ENCODE measurements around the gene NF1.

The NF1 gene

GRCh38 chr17:31200287-31200686 lies 105.5 kb downstream of the NF1 start:
- DNase-seq = no peak

DNA sequence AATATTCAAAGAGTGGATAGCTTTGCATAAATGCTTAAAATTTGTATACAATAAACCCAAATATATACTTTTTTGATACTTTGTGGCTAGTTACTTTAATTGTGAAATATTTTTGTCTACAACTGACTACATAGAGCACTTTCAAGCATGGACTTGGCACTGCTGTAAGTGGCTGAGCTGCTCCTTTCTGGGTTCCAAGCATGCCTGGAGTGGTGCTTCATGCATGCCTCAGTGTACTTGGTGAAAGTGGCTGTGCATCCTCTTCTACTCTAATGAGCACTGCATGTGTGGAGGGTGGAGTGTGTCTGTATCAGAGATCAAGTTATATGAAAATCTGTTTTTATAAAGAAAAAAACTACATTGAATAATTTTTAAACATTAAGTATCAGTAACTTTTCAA lies 108.2 kb downstream of the NF1 start:
- no peak for DNase-seq

DNA sequence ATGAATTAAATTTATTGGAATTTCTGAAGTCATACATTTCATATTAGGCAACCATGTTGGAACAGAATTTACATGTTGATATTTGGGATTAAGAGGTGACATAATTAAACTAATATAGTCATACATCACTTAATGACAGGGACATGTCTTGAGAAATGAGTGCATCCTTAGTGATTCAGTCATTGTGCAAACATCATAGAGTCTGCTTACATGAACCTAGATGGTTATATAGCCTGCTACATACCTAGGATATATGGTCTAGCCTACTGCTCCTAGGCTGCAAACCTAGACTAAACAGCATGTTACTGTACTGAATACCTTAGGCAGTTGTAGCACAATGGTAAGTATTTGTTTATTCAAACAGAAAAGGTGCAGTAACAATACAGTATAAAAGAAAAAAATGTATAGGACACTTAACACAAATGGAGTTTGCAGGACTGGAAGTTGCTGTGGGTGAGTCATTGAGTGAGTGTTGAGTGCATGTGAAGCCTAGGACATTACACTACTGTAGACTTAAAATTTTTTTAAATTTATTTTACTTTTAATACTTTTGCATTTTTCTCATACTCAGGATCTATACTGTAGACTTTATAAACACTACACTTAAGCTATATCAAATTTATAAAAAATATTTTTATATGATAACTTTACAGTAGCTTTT lies 116.7 kb downstream of the NF1 start:
- no peak for DNase-seq

GRCh38 chr17:31216031-31216751 lies 121.4 kb downstream of the NF1 start:
- no peak for DNase-seq

GRCh38 chr17:31224366-31224765 lies 129.6 kb downstream of the NF1 start:
- DNase-seq = no peak

DNA sequence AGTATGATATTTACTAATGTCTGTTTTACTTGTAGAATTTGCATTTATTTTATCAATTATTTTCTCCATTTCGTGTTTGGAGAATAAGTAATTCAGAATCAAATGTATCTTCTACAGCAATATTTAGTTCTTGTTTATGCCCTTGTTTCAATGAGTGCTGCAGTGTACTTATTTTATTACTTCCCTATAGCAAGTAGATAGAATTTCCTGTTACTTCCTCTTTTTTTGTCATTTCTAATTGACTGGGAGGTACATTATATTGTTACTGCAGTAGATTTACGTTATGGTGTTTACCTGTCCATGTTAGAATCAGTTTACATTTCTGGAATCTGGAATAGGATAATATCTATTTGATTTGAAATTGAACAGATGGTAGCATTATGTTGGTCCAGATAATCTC lies 131.1 kb downstream of the NF1 start:
- no peak for DNase-seq

DNA sequence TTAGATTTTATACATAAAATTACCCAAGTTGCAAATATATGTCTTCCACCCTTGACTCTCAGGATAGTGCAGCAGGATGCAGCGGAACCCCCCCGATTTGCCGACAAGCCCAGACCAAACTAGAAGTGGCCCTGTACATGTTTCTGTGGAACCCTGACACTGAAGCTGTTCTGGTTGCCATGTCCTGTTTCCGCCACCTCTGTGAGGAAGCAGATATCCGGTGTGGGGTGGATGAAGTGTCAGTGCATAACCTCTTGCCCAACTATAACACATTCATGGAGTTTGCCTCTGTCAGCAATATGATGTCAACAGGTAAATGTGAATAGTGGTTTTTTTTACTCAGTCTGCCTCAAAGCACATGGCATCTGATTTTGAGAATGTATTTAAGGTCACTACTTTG lies 131.6 kb downstream of the NF1 start:
- no peak for DNase-seq

GRCh38 chr17:31226950-31227349 lies 132.2 kb downstream of the NF1 start:
- DNase-seq = no peak

GRCh38 chr17:31231852-31232251 lies 137.1 kb downstream of the NF1 start:
- DNase-seq = no peak

DNA sequence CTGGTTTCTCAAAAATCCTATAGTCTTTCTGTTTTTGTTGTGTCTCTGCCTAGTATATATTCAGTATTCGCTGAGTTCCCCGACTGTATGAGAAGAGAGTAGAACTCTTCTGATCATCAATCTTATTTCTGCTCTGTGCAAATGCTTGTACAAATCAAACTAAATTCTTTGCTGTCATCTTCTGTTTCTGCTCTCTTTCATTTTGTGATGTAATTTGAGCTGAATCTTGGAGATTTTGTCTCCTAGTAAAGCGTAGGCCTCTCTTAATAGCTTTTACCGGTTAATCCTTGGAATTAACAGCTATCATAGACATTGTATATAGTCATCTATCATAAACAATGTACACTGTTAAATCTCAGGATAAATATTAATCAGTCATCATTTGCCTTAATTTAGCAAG lies 140.3 kb downstream of the NF1 start:
- DNase-seq = no peak

DNA sequence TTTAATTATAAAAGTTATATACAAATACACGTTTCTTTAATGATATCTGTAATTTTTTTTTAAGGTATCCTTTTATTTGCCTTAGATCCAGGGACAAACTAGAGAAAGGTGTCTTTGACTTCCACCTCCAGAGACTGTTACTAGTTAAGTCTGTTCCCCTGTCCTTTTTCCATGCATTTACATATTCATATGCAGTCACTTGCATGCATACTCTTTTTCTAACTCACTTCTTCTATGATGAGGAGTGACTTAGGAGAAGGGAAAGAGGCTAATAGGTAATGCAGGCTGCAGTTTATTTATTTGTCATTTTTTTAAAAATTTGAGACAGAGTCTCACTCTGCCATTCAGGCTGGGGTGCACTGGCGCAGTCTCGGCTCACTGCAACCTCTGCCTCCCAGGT lies 141.4 kb downstream of the NF1 start:
- no peak for DNase-seq

DNA sequence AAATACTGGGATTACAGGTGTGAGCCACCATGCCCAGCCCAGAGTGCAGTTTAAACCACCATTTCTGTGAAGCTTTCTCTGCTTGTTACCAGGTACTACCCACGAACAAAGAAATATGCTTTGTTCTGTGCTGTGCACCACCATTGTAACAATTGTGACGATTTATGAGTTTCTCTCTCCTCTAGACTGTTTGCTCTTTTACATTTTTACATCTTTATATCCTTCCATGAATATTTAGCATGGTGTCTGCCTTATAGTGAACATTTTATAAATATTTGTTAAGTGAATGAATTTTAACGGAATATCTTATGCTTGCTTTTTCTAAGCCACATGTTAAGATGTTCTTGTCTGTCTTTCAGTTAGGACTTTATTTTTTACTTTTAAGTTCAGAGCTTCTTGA lies 141.9 kb downstream of the NF1 start:
- no peak for DNase-seq

- no peak for DNase-seq
Measured at GRCh38 chr17:31241116-31241515, 146.3 kb downstream of the NF1 start.

- no peak for DNase-seq
Measured at GRCh38 chr17:31248986-31249834, 154.4 kb downstream of the NF1 start.

GRCh38 chr17:31249835-31250141 lies 155.0 kb downstream of the NF1 start:
- DNase-seq = no peak

DNA sequence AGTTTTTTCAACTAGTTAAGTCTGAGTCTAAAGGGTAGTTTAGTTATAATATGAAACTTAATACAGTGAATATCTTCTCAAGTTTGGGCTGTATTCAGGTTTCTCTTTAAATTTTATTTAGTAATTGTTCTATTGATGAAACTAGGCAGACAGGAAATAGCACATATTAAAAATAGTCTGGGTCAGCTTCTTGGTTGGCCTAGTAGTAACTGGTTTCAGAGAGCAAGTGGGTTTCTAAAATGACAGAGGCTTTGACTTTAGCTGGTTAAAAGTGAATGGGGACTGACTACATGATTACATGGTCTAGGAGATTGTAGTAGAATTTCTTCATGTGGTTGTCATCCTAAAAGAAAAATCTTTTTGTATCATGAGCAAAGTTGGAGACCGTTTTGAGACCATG lies 155.5 kb downstream of the NF1 start:
- no peak for DNase-seq

DNA sequence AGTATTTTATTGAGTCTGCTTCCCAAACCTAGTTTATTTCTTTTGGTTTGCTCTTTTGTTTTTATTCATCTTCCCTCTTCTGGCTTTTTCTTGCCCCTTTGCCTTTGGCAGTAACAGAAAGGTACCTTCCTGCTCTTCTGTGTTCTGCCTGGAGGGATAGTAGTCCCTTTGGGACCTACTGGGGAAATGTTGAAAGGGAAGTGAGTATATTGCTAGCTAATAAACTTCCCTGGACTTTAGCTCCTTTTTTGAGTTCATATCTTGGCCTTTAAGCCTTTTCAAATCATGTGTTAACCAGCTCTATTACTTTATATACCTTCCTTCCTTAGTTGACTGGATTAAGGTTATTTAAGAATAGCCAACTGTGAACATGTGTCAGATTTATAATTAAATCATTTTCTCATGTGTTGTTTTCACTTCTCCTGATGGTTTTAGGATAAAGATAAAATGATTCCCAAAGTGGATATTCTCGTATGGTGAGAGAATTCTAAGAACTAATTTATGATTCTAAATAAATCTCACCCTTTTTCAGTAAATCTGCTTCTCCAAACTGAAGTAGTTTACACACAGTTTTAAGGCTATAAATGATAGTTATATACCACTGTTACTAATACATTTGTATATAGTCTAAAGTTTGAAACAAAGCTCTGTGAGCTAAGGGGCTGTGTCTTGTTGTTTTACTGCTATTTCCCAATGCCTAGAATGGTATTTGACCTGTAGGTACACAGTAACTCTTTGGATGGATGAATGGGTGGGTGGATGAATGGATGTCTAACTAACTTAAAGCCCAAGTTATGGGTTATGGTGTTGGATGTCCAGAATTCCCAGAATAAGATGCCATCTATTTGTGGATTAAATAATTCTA lies 156.6 kb downstream of the NF1 start:
- DNase-seq = no peak

DNA sequence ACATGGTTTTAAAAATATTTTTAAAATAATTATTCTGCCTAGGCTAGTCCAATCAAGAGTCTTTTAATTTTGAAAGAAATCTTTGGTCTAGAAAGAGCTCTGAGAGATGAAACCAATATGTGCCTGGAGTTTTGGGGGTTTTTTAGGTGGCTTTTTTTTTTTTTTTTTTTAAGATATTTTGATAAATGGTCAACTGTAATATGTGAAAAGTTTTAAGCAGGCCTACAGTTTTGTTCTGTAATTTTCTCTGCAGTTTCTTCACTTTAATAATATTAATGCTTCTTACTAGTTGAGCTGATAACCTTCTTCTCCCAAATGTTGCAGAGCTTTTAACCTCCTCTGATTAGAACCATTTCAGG lies 157.2 kb downstream of the NF1 start:
- no peak for DNase-seq

DNA sequence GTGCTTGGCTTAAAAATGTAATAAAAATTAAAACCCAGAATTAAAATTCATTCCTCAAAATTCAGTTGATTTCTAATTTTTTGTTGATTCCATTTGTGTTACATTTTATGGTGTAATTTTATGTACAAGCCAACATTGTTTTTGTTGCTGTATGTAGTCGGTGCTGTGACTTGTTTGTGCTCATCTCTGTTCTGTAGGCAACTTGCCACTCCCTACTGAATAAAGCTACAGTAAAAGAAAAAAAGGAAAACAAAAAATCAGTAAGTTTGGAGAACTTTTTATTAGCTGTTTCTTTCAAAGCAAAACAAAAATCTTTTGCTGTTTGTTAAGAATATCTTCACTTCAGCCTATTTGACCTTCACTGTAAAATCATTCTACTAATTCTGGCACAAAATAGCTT lies 158.0 kb downstream of the NF1 start:
- no peak for DNase-seq

DNA sequence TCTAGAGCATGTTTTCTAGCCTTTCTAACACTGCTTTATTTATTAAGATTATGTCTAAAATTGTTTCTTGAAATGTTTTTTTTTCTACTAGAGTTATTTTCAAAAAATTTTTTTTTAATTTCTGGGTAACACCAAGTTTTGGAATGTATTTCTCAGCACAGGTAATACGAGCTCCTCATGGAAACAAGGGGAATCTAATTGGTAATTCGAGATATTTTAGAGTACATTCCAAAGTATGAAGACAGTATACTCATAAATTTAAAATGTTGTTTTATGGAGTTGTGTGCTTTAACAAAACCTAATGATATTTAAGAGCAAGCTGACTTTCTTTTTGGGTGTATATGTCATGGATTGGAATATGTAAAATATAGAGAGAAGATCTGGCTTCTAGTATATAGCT lies 159.9 kb downstream of the NF1 start:
- DNase-seq = no peak

- DNase-seq = no peak
Measured at GRCh38 chr17:31256936-31257335, 162.2 kb downstream of the NF1 start.

DNA sequence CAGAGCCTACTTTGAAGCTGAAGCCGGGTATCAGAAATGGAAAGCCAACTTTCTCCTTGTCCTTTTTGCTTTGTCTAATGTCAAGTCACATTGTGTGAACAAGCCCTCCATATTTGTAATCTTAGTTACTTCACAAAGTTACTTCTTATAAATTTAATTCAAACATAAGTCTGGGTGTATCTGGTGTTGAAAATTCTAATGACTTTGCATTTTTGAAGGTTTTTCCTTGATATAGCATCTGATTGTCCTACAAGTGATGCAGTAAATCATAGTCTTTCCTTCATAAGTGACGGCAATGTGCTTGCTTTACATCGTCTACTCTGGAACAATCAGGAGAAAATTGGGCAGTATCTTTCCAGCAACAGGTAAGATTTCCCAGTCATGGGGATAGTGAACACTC lies 165.4 kb downstream of the NF1 start:
- no peak for DNase-seq

DNA sequence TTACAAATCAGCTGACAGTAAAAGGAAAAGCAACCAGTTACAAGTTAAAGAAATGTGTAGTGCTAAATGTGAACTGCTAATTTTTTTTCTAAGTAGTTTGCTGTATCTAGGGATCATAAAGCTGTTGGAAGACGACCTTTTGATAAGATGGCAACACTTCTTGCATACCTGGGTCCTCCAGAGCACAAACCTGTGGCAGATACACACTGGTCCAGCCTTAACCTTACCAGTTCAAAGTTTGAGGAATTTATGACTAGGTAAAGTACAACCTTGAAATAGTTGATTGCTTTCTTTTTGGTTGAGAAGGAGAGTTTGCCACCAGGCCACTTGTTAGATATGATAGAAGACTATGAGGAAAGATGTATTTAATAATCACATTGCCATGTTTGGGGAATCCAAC lies 166.8 kb downstream of the NF1 start:
- no peak for DNase-seq

Measured in T-helper 9 cell (primary cell).